Measurements from ENCODE around the gene FCMR.

- TF ChIP-seq CTCF (IDR thresholded peaks at IDR 0.05) (no peak), POLR2AphosphoS5 (IDR thresholded peaks at IDR 0.05) (no peak), POLR2A (IDR thresholded peaks at IDR 0.05; ENCODE audit: low read depth) (no peak)
Observed at GRCh38 chr1:206909883-206910318, 11.8 kb downstream of the FCMR start.
